ENCODE results near the gene GBA2. TPM values are rescaled to one million over a fixed set of nuclear protein-coding genes. Genes with fewer than 3 reads are reported as not detected.

Gene GBA2
- total and polyA plus RNA-seq, 7 donors: 36.1 to 107 (median 47.4) TPM

GRCh38 chr9:35771534-35771933 lies 22.5 kb upstream of the GBA2 start:
- no peak for DNase-seq
- intact Hi-C loops (cut with DNase I): no loop called here
- Histone ChIP-seq H3K4me3 (no peak overlapping the region), H3K9me3 (no peaks in the 10 kb centered on the region), H3K4me1 (peaks cover 31% of the 10 kb centered on the region), H3K27ac (peak overlapping the region; percentile 68), H3K27me3 (ENCODE audit: insufficient read depth in 3 of 3, low read length in 2 of 3) (no peaks in the 10 kb centered on the region), H3K36me3 (ENCODE audit: insufficient read depth in 1 of 2, low read depth in 1 of 2) (no peaks in the 10 kb centered on the region)
- peak in 1 of 4 donors; percentile 29 for ATAC-seq
- WGBS, 3 donors: 51 to 74% (median 67%) methylated on average over 1 of the region's 1 CpG
- TF ChIP-seq CTCF (IDR thresholded peaks at IDR 0.05): no peak

- peak overlapping the region; percentile 68 for H3K27ac ChIP-seq
These were observed 22.0 kb upstream of the GBA2 start for GRCh38 chr9:35771075-35771433.

GRCh38 chr9:35769763-35770162 lies 20.7 kb upstream of the GBA2 start:
- intact Hi-C loops (cut with DNase I): no loop called here
- WGBS, 3 donors: 96 to 100% (median 99%) methylated on average over 1 of the region's 1 CpG
- ATAC-seq: no peak

More at GRCh38 chr9:35771075-35771433, 22.0 kb upstream of the GBA2 start:
- H3K4me3 ChIP-seq: no peak overlapping the region
- ATAC-seq (peak; percentile 85 to 93 (median 89)), DNase-seq (peak; percentile 42 to 80)
- no peaks in the 10 kb centered on the region for H3K36me3 ChIP-seq (ENCODE audit: insufficient read depth in 1 of 2, low read depth in 1 of 2)
- WGBS, 3 donors: 3 to 10% (median 3%) methylated on average over 4 of the region's 4 CpGs
- intact Hi-C loops (cut with DNase I): no loop called here
- H3K9me3 ChIP-seq: no peaks in the 10 kb centered on the region
- no peak for TF ChIP-seq CTCF (IDR thresholded peaks at IDR 0.05)
- no peaks in the 10 kb centered on the region for H3K27me3 ChIP-seq (ENCODE audit: insufficient read depth in 3 of 3, low read length in 2 of 3)
- H3K4me1 ChIP-seq: peaks cover 31% of the 10 kb centered on the region

GRCh38 chr9:35767458-35767857 lies 18.4 kb upstream of the GBA2 start:
- H3K36me3 ChIP-seq (ENCODE audit: insufficient read depth in 1 of 2, low read depth in 1 of 2): no peaks in the 10 kb centered on the region
- no peaks in the 10 kb centered on the region for H3K9me3 ChIP-seq
- intact Hi-C loops (cut with DNase I): no loop called here
- 87 to 97% (median 93%) methylated on average over 1 of the region's 1 CpG for WGBS, 3 donors
- no peak for TF ChIP-seq CTCF (IDR thresholded peaks at IDR 0.05)
- ATAC-seq: no peak
- no peaks in the 10 kb centered on the region for H3K27me3 ChIP-seq (ENCODE audit: insufficient read depth in 3 of 3, low read length in 2 of 3)
- H3K4me3 ChIP-seq: no peak overlapping the region
- peaks cover 25% of the 10 kb centered on the region for H3K4me1 ChIP-seq
- no peak overlapping the region for H3K27ac ChIP-seq
- DNase-seq: no peak

More at GRCh38 chr9:35769763-35770162, 20.7 kb upstream of the GBA2 start:
- Histone ChIP-seq H3K4me3 (no peak overlapping the region), H3K36me3 (ENCODE audit: insufficient read depth in 1 of 2, low read depth in 1 of 2) (no peaks in the 10 kb centered on the region), H3K27ac (no peak overlapping the region), H3K9me3 (no peaks in the 10 kb centered on the region), H3K27me3 (ENCODE audit: insufficient read depth in 3 of 3, low read length in 2 of 3) (no peaks in the 10 kb centered on the region), H3K4me1 (peaks cover 25% of the 10 kb centered on the region)
- no peak for TF ChIP-seq CTCF (IDR thresholded peaks at IDR 0.05)
- DNase-seq: no peak

- Histone ChIP-seq H3K27me3 (ENCODE audit: insufficient read depth in 3 of 3, low read length in 2 of 3) (no peaks in the 10 kb centered on the region), H3K27ac (no peak overlapping the region), H3K36me3 (ENCODE audit: insufficient read depth in 1 of 2, low read depth in 1 of 2) (no peaks in the 10 kb centered on the region), H3K4me1 (peaks cover 21% of the 10 kb centered on the region), H3K9me3 (no peaks in the 10 kb centered on the region), H3K4me3 (no peak overlapping the region)
- no peak for TF ChIP-seq CTCF (IDR thresholded peaks at IDR 0.05)
- no peak for DNase-seq
- intact Hi-C loops (cut with DNase I): no loop called here
- WGBS, 3 donors: 76 to 88% (median 88%) methylated on average over 2 of the region's 2 CpGs
- ATAC-seq: no peak
These were observed 18.0 kb upstream of the GBA2 start for GRCh38 chr9:35766997-35767396.
